Measurements from ENCODE around the gene SPIN1. TPM values are rescaled to one million over a fixed set of nuclear protein-coding genes. Genes with fewer than 3 reads are reported as not detected.

SPIN1 gene
- total and polyA plus RNA-seq, 2 of the 8 experiments (the other 6 are each of a cell fraction or from before 2014, with no cell fraction given): 69.9 to 139 TPM

- Histone ChIP-seq H4K20me1 (replicated peaks in 1 of 2; ENCODE audit: control insufficient read depth in 1 of 2, insufficient read depth in 2 of 2, low read length in 2 of 2) (peaks cover 0 to under 1% of the 10 kb centered on the region in 2 experiments), H2AFZ (ENCODE audit: low read length) (no peak overlapping the region), H3K79me2 (ENCODE audit: control insufficient read depth in 1 of 2, insufficient read depth in 2 of 2, low read length in 2 of 2) (peaks cover 0 to 3% of the 10 kb centered on the region in 2 experiments; a peak in 1 of 4 replicates), H2BK5ac (ENCODE audit: low read depth, low read length) (no peak overlapping the region), H3K9ac (replicated peaks in 1 of 4; ENCODE audit: extremely low read depth in 1 of 4, low read depth in 3 of 4, low read length in 3 of 4) (no peak overlapping the region), H3K36me3 (ENCODE audit: control insufficient read depth in 2 of 4, insufficient read depth in 4 of 4, low read length in 3 of 4) (peaks cover 0 to 2% (median 0%) of the 10 kb centered on the region in 4 experiments; a peak in 1 of 8 replicates), H3K4me2 (ENCODE audit: insufficient read depth in 1 of 2, low read depth in 2 of 2, low read length in 2 of 2) (no peak overlapping the region), H3K27ac (ENCODE audit: low read depth, low read length) (no peak overlapping the region), H2BK15ac (ENCODE audit: low read length) (no peak overlapping the region), H2BK20ac (ENCODE audit: low read length) (no peak overlapping the region), H2BK12ac (ENCODE audit: low read depth, low read length) (no peak overlapping the region), H3K23me2 (ENCODE audit: low read depth, low read length) (no peaks in the 10 kb centered on the region), H4K91ac (replicated peaks; ENCODE audit: insufficient read length, low read length) (no peak overlapping the region), H4K8ac (ENCODE audit: extremely low read depth, insufficient read depth, low read length) (no peak overlapping the region), H3K4ac (replicated peaks; ENCODE audit: insufficient read length, low read depth, low read length) (no peak overlapping the region), H3K79me1 (ENCODE audit: low read depth, low read length) (peaks cover 2% of the 10 kb centered on the region; the same call in 1 of the 2 replicates), H3K18ac (ENCODE audit: extremely low read depth, low read length) (no peak overlapping the region), H3K14ac (ENCODE audit: insufficient read length) (no peak overlapping the region), H3K9me3 (ENCODE audit: insufficient read depth in 2 of 2, low read depth in 1 of 2, low read length in 1 of 2) (no peaks in the 10 kb centered on the region), H3K56ac (replicated peaks; ENCODE audit: insufficient read length, low read depth, low read length) (no peak overlapping the region), H3K23ac (ENCODE audit: insufficient read length) (no peak overlapping the region), H2BK120ac (replicated peaks; ENCODE audit: low read depth, low read length) (no peak overlapping the region), H3K4me3 (ENCODE audit: extremely low read depth in 1 of 4, insufficient read depth in 2 of 4, low read depth in 3 of 4, low read length in 4 of 4) (no peak overlapping the region), H4K5ac (ENCODE audit: insufficient read length, low read depth, low read length) (no peak overlapping the region), H2AK5ac (ENCODE audit: low read depth, low read length) (no peak overlapping the region), H3K4me1 (replicated peaks in 1 of 4; ENCODE audit: control insufficient read depth in 3 of 4, insufficient read depth in 4 of 4, low read length in 3 of 4) (no peaks in the 10 kb centered on the region; a peak in 1 of 7 replicates), H3K27me3 (replicated peaks in 1 of 4; ENCODE audit: control insufficient read depth in 3 of 4, extremely low read depth in 1 of 4, insufficient read depth in 3 of 4, low read length in 3 of 4) (no peaks in the 10 kb centered on the region)
- TF ChIP-seq POLR2A (IDR thresholded peaks at IDR 0.05; ENCODE audit: control extremely low read depth in 1 of 2, low read depth in 2 of 2, low read length in 2 of 2): no peak
- peak in 1 of 2 experiments; percentile 18; a peak in 1 of 4 replicates for TF ChIP-seq RAD21 (IDR thresholded peaks at IDR 0.05 in 1 of 2, conservative IDR thresholded peaks at IDR 0.05 in 1 of 2; ENCODE audit: low read depth in 2 of 2, low read length in 2 of 2)
- DNase-seq (ENCODE audit: low read depth in 1 of 2, low spot score in 2 of 2) (no peak), FAIRE-seq (peak; percentile 24)
- ChIA-PET CTCF (ENCODE audit: partially characterized antibody) (interaction anchor here (0.8 to 1.6 kb wide), 4 partner anchors 13 to 66 kb away, joined by 3 to 4 read pairs (median 4); no protein-coding TSS in a partner anchor), POLR2A (ENCODE audit: partially characterized antibody) (interaction anchor here (1.4 to 1.6 kb wide), 2 partner anchors 10 to 13 kb away, joined by 3 read pairs; no protein-coding TSS in a partner anchor)
- WGBS, 2 experiments (ENCODE audit: extremely low coverage in 1 of 2, insufficient coverage in 1 of 2, insufficient read length in 1 of 2, insufficient replicate concordance in 2 of 2, low coverage in 1 of 2, low lambda C conversion rate in 2 of 2, missing lambda C conversion rate in 1 of 2): 91% methylated on average over 4 of the region's 4 CpGs; no CpG with 5 or more reads in 1 of the 2 experiments
Observed at GRCh38 chr9:88481933-88482332, 93.7 kb downstream of the SPIN1 start.
